BLaER1 (cell line): ENCODE data around the gene HJURP.

Source experiments
- H3K27ac ChIP-seq: shearing (Covaris generic); formaldehyde crosslinking; 2 replicates; pipeline ENCODE4 v1.8.1; 2022
- H3K27me3 ChIP-seq: shearing (Covaris generic); formaldehyde crosslinking; 2 replicates; pipeline ENCODE4 v1.8.1; 2022
- H3K36me3 ChIP-seq: shearing (Covaris generic); formaldehyde crosslinking; 2 replicates; pipeline ENCODE4 v1.8.1; 2022
- H3K4me1 ChIP-seq: shearing (Covaris generic); formaldehyde crosslinking; 2 replicates; pipeline ENCODE4 v1.8.1; 2022
- H3K4me2 ChIP-seq: shearing (Covaris generic); formaldehyde crosslinking; 2 replicates; pipeline ENCODE4 v1.8.1; 2022
- H3K4me3 ChIP-seq: shearing (Covaris generic); formaldehyde crosslinking; 2 replicates; pipeline ENCODE4 v1.8.1; 2022
- H3K9ac ChIP-seq: shearing (Covaris generic); formaldehyde crosslinking; 2 replicates; pipeline ENCODE4 v1.8.1; 2022
- H3K9me3 ChIP-seq: shearing (Covaris generic); formaldehyde crosslinking; 2 replicates; pipeline ENCODE4 v1.8.1; 2022
- H4K20me1 ChIP-seq: shearing (Covaris generic); formaldehyde crosslinking; 2 replicates; pipeline ENCODE4 v1.8.1; 2022
- Cebpa-rat ChIP-seq: shearing (Covaris generic); IDR thresholded peaks from 2 replicates; pipeline ENCODE4 v1.8.1; 2022

The HJURP gene

GRCh38 chr2:233798335-233799086 is 55.8 kb downstream of the HJURP start:
- Histone ChIP-seq H3K4me3 (no peak overlapping the region), H3K4me1 (peaks cover 9% of the 10 kb centered on the region), H3K9ac (no peak overlapping the region), H3K27ac (no peak overlapping the region), H4K20me1 (no peaks in the 10 kb centered on the region), H3K4me2 (no peak overlapping the region), H3K36me3 (no peaks in the 10 kb centered on the region), H3K27me3 (no peaks in the 10 kb centered on the region), H3K9me3 (no peaks in the 10 kb centered on the region)
- no peak for TF ChIP-seq Cebpa-rat

- Histone ChIP-seq H4K20me1 (no peaks in the 10 kb centered on the region), H3K36me3 (no peaks in the 10 kb centered on the region), H3K4me3 (no peak overlapping the region), H3K27me3 (no peaks in the 10 kb centered on the region), H3K9ac (no peak overlapping the region), H3K27ac (no peak overlapping the region), H3K4me1 (peaks cover 4% of the 10 kb centered on the region), H3K4me2 (no peak overlapping the region), H3K9me3 (no peaks in the 10 kb centered on the region; the same call in 1 of the 2 replicates)
- TF ChIP-seq Cebpa-rat: no peak
These were observed 58.1 kb downstream of the HJURP start for GRCh38 chr2:233796254-233796653.

DNA sequence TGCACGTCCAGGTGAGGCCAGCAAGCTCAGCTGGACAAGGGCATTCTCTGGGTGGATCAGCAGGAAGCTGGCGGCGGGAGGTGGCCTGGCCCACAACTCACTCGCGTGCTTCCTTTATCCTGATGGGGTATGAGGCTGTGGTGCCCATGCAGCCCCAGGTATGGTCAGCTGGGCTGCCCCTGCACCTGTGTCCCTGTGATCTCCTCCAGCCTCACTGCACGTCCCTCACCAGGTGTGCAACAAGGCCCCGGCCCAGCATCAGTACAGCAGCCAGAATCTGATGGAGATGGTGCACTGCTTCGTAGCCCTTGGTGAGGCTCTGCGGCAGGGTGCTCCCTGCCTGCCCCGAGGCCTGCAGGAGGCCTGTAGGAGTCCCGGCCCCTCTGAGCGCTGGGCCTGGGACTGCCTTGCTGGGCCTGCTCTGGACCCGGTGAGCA is 58.6 kb downstream of the HJURP start:
- TF ChIP-seq Cebpa-rat: no peak
- H4K20me1 ChIP-seq: no peaks in the 10 kb centered on the region
- no peak overlapping the region for H3K4me2 ChIP-seq
- H3K4me3 ChIP-seq: no peak overlapping the region
- H3K27ac ChIP-seq: no peak overlapping the region
- no peak overlapping the region for H3K9ac ChIP-seq
- H3K27me3 ChIP-seq: no peaks in the 10 kb centered on the region
- no peaks in the 10 kb centered on the region; the same call in 1 of the 2 replicates for H3K9me3 ChIP-seq
- H3K36me3 ChIP-seq: no peaks in the 10 kb centered on the region
- no peaks in the 10 kb centered on the region for H3K4me1 ChIP-seq

- H3K27me3 ChIP-seq: no peaks in the 10 kb centered on the region
- H3K9ac ChIP-seq: no peak overlapping the region
- no peaks in the 10 kb centered on the region for H3K36me3 ChIP-seq
- H4K20me1 ChIP-seq: no peaks in the 10 kb centered on the region
- no peak overlapping the region for H3K4me2 ChIP-seq
- no peaks in the 10 kb centered on the region; the same call in 1 of the 2 replicates for H3K9me3 ChIP-seq
- TF ChIP-seq Cebpa-rat: no peak
- H3K4me1 ChIP-seq: 0 out of 2 replicates have a peak, but pooled peaks cover 5% of the 10 kb centered on the region
- H3K4me3 ChIP-seq: no peak overlapping the region
- no peak overlapping the region for H3K27ac ChIP-seq
These were observed 60.1 kb downstream of the HJURP start for GRCh38 chr2:233794128-233794658.

- H3K9ac ChIP-seq: no peak overlapping the region
- H3K27ac ChIP-seq: no peak overlapping the region
- no peaks in the 10 kb centered on the region for H4K20me1 ChIP-seq
- 0 out of 2 replicates have a peak, but pooled peaks cover 5% of the 10 kb centered on the region for H3K4me1 ChIP-seq
- H3K4me3 ChIP-seq: no peak overlapping the region
- H3K27me3 ChIP-seq: no peaks in the 10 kb centered on the region
- no peak overlapping the region for H3K4me2 ChIP-seq
- TF ChIP-seq Cebpa-rat: no peak
- H3K9me3 ChIP-seq: no peaks in the 10 kb centered on the region; the same call in 1 of the 2 replicates
- no peaks in the 10 kb centered on the region for H3K36me3 ChIP-seq
These were observed 60.7 kb downstream of the HJURP start for GRCh38 chr2:233793465-233794127.

GRCh38 chr2:233792720-233793119 is 61.6 kb downstream of the HJURP start:
- no peak for TF ChIP-seq Cebpa-rat
- no peaks in the 10 kb centered on the region; the same call in 1 of the 2 replicates for H3K9me3 ChIP-seq
- H3K4me1 ChIP-seq: 0 out of 2 replicates have a peak, but pooled peaks cover 5% of the 10 kb centered on the region
- H3K36me3 ChIP-seq: no peaks in the 10 kb centered on the region
- H3K4me2 ChIP-seq: no peak overlapping the region
- no peak overlapping the region for H3K4me3 ChIP-seq
- H4K20me1 ChIP-seq: no peaks in the 10 kb centered on the region
- no peak overlapping the region for H3K27ac ChIP-seq
- no peak overlapping the region for H3K9ac ChIP-seq
- H3K27me3 ChIP-seq: no peaks in the 10 kb centered on the region

GRCh38 chr2:233791883-233792329 is 62.4 kb downstream of the HJURP start:
- H3K4me1 ChIP-seq: 0 out of 2 replicates have a peak, but pooled peaks cover 5% of the 10 kb centered on the region
- H3K27ac ChIP-seq: no peak overlapping the region
- H3K9ac ChIP-seq: no peak overlapping the region
- H4K20me1 ChIP-seq: no peaks in the 10 kb centered on the region
- TF ChIP-seq Cebpa-rat: no peak
- H3K4me2 ChIP-seq: no peak overlapping the region
- H3K27me3 ChIP-seq: no peaks in the 10 kb centered on the region
- peaks cover 2% of the 10 kb centered on the region for H3K9me3 ChIP-seq
- H3K36me3 ChIP-seq: no peaks in the 10 kb centered on the region
- no peak overlapping the region for H3K4me3 ChIP-seq

DNA sequence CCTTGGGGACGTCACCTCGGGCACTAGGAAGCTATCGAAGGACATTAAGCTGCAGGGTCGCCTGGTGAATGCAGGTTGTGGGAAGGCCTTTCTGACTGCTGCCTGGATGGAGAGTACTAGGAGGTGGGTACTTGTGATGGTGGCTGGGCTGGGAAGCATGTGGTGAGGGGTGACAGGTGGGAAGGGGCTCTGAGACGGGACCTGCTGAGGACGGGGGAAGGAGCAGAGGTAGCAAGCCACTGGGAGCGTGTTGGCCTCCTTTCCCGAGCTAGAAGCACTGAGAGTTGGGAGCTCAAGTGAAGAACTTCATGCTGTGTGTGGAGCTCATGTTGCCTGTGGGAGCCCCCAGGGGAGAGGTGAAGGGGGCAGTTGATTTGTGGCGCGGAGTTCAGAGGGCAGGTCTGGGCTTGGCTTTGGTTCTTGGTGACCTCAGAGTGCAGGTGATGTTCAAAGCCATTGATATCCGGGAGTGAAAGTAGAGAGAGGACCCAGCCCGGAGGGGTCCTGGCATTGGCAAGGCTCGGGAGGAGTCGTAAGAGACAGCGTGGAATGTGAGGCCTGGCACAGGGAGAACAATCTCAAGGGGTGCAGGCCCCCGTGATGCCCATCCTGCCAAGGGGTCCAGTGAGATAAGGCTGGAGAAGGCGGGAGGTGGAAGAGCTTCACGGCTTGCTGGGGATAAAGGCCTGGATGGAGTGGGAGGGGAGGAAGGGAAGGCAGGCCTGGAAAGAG is 63.0 kb downstream of the HJURP start:
- Histone ChIP-seq H3K4me1 (0 out of 2 replicates have a peak, but pooled peaks cover 5% of the 10 kb centered on the region), H4K20me1 (no peaks in the 10 kb centered on the region), H3K4me3 (no peak overlapping the region), H3K4me2 (no peak overlapping the region), H3K27ac (no peak overlapping the region), H3K9me3 (peaks cover 8% of the 10 kb centered on the region), H3K9ac (no peak overlapping the region), H3K27me3 (no peaks in the 10 kb centered on the region), H3K36me3 (no peaks in the 10 kb centered on the region)
- TF ChIP-seq Cebpa-rat: no peak

- Histone ChIP-seq H3K27ac (no peak overlapping the region), H3K9me3 (peaks cover 21% of the 10 kb centered on the region), H3K4me1 (peaks cover 18% of the 10 kb centered on the region), H3K9ac (no peak overlapping the region), H3K27me3 (no peaks in the 10 kb centered on the region), H3K4me2 (no peak overlapping the region), H3K4me3 (no peak overlapping the region), H4K20me1 (no peaks in the 10 kb centered on the region), H3K36me3 (no peaks in the 10 kb centered on the region)
- no peak for TF ChIP-seq Cebpa-rat
These were observed 64.8 kb downstream of the HJURP start for GRCh38 chr2:233789554-233789953.
